ENCODE measurements around the gene WSB1.

DNA sequence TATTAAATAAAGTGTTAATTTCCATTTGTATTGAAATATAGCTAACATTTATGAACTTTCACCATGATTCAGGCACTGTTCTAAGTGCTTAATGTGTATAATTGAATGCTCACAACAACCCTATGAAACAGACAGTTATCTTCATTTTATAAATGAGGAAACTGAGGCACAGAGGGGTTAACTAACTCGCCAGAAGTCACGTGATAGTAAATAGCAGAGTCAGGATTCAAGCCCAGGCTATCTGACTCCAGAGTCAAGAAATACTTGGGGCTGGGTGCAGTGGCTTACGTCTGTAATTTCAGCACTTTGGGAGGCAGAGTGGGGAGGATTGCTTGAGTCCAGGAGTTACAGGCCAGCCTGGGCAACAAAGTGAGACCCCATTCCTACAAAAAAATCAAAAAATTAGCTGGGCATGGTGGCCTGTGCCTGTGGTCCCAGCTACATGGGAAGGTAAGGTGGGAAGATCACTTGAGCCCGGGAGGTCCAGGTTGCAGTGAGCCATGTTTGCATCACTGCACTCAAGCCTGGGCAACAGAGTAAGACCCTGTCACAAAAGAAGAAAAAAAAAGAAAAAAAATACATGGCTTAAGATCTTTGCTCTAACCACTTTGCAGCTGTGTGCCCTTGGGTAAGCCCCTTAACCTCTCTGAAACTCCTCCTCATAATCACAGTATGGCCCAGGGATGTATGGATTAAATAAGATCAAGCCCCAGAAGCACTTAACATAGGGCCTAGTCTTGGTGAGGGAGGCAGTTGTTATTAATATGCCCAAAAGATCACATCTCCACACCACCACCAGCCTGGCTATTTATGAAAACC is 29.0 kb downstream of the WSB1 start:
- no peak for TF ChIP-seq POLR2AphosphoS5 (IDR thresholded peaks at IDR 0.05; ENCODE audit: borderline replicate concordance, low read depth, low read length)
- TF ChIP-seq EZH2 (IDR thresholded peaks at IDR 0.05), result no peak
- TF ChIP-seq FOXP2 (optimal IDR thresholded peaks at IDR 0.05; ENCODE audit: control extremely low read depth, extremely low read length, insufficient read depth), result no peak

Data from SK-N-MC (cell line).